GM08714 (cell line): ENCODE measurements around the gene ZBTB37.
A peak's percentile ranks its signal among the peaks of the same experiment; 100 is the strongest.
"Not testable (repeated sequence)": the region's sequence is repeated elsewhere in the genome, so short reads cannot be mapped to it uniquely, and the experiment has no call there.

Source experiments
- H3K4me3 ChIP-seq: fragments of 200-500 bp; sonication (Bioruptor generic); 2 replicates; pipeline ENCODE4 v1.5.1; 2014; ENCODE audit warnings: mild to moderate bottlenecking, low read length, inconsistent platforms
- ZNF274 ChIP-seq: IDR thresholded peaks from 2 replicates; pipeline ENCODE4 v1.6.1; 2012; ENCODE audit warnings: mild to moderate bottlenecking, low read depth, low read length

The ZBTB37 gene

GRCh38 chr1:173861731-173862145, 6.4 kb upstream of the ZBTB37 start:
- TF ChIP-seq ZNF274: no peak
- H3K4me3 ChIP-seq: no peak overlapping the region

- not testable (repeated sequence) for H3K4me3 ChIP-seq
Observed at GRCh38 chr1:173862146-173862768, 5.9 kb upstream of the ZBTB37 start.

GRCh38 chr1:173862769-173863223, 5.4 kb upstream of the ZBTB37 start:
- no peak for TF ChIP-seq ZNF274
- H3K4me3 ChIP-seq: no peak overlapping the region

- no peak overlapping the region for H3K4me3 ChIP-seq
- TF ChIP-seq ZNF274: no peak
Observed at GRCh38 chr1:173863224-173864161, 4.7 kb upstream of the ZBTB37 start.

- H3K4me3 ChIP-seq: peak overlapping the region; percentile 83
- TF ChIP-seq ZNF274: no peak
Observed at GRCh38 chr1:173864179-173864867, 3.9 kb upstream of the ZBTB37 start.

- H3K4me3 ChIP-seq: peak overlapping the region; percentile 83; the same call in 1 of the 2 replicates
- TF ChIP-seq ZNF274: no peak
Observed at GRCh38 chr1:173865468-173866164, 2.6 kb upstream of the ZBTB37 start.

GRCh38 chr1:173866413-173867115, 1.6 kb upstream of the ZBTB37 start:
- peak overlapping the region; percentile 83 for H3K4me3 ChIP-seq
- no peak for TF ChIP-seq ZNF274

GRCh38 chr1:173867141-173867752, 933 bp upstream of the ZBTB37 start:
- peak overlapping the region; percentile 83 for H3K4me3 ChIP-seq
- TF ChIP-seq ZNF274: no peak

GRCh38 chr1:173867753-173868265, 371 bp upstream of the ZBTB37 start, which contains the start of gene GAS5:
GAS5 (minus strand) TSS chr1:173867989.
- peak within 1 kb of the TSS; percentile 98 for H3K4me3 ChIP-seq
- no peak for TF ChIP-seq ZNF274

GRCh38 chr1:173869021-173869359, 810 bp downstream of the ZBTB37 start:
- peak overlapping the region; percentile 98 for H3K4me3 ChIP-seq
- TF ChIP-seq ZNF274: no peak

GRCh38 chr1:173870252-173871075, 2.3 kb downstream of the ZBTB37 start:
- TF ChIP-seq ZNF274: no peak
- peak overlapping the region; percentile 21; the same call in 1 of the 2 replicates for H3K4me3 ChIP-seq

- no peak for TF ChIP-seq ZNF274
- no peak overlapping the region for H3K4me3 ChIP-seq
Observed at GRCh38 chr1:173871091-173871490, 2.9 kb downstream of the ZBTB37 start.
